Transverse colon (tissue), 1 donor: Measurements from ENCODE around the gene SHKBP1.

Experiments
- EP300 ChIP-seq: sonication (generic); formaldehyde crosslinking; IDR thresholded peaks from one replicate; pipeline ENCODE4 v1.6.1; 2017; ENCODE audit warnings: antibody characterized with exemption, low read depth
- POLR2A ChIP-seq: fragments of 450-650 bp; IDR thresholded peaks from one replicate; pipeline ENCODE4 v1.6.1; 2016; ENCODE audit warnings: antibody characterized with exemption, mild to moderate bottlenecking, moderate library complexity

DNA sequence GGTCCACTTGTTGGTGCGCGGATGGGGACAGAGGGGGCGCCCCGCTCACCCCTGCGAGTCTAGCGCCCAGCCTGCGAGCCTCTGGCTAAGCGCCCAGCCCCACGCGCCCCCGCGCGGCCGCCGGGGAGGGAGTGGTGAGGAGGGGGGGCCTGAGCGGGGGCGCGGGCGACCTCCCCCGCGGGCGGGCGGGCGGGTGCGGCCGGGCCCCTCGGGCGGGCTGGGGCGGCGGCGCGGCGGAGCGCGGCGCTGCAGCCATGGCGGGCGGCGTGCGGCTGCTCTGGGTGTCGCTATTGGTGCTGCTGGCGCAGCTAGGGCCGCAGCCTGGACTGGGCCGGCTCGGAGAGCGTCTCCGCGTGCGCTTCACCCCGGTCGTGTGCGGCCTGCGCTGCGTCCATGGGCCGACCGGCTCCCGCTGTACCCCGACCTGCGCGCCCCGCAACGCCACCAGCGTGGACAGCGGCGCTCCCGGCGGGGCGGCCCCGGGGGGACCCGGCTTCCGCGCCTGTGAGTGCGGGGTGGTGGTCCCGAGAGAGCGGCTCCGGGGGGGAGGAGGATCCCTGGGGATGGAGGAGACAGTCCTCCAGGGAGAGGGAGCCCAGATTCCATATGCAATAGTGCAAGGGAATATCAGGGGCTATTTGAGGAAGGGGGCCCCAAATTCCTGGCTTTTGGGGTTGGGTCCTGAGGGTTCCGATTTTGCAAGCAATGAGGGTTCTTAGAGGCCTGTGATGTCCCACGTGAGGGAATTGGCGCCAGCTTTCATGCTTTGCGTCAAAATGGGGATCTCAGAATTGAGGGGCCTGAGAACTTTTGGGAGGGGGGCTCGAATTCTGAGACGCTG, 24.7 kb downstream of the SHKBP1 start, which contains the start of gene LTBP4:
- TF ChIP-seq EP300 = no peak
- TF ChIP-seq POLR2A = no peak
